GM12875 (cell line): ENCODE results near the gene TMEM222.
A peak's percentile ranks its signal among the peaks of the same experiment; 100 is the strongest.

Experiments used
- H3K4me3 ChIP-seq: one replicate; pipeline ENCODE4 v1.5.1; 2011; ENCODE audit warnings: low read depth, low read length, control low read depth
- CTCF ChIP-seq: IDR thresholded peaks from 2 replicates; pipeline ENCODE4 v1.5.1; 2011; ENCODE audit warnings: low read depth, mild to moderate bottlenecking, control low read depth, inconsistent platforms, low read length, moderate library complexity, borderline replicate concordance; ENCODE audit not compliant: insufficient read depth

Gene TMEM222

GRCh38 chr1:27346991-27347624, 25.1 kb downstream of the TMEM222 start:
- H3K4me3 ChIP-seq, result no peak overlapping the region
- TF ChIP-seq CTCF, result no peak

DNA sequence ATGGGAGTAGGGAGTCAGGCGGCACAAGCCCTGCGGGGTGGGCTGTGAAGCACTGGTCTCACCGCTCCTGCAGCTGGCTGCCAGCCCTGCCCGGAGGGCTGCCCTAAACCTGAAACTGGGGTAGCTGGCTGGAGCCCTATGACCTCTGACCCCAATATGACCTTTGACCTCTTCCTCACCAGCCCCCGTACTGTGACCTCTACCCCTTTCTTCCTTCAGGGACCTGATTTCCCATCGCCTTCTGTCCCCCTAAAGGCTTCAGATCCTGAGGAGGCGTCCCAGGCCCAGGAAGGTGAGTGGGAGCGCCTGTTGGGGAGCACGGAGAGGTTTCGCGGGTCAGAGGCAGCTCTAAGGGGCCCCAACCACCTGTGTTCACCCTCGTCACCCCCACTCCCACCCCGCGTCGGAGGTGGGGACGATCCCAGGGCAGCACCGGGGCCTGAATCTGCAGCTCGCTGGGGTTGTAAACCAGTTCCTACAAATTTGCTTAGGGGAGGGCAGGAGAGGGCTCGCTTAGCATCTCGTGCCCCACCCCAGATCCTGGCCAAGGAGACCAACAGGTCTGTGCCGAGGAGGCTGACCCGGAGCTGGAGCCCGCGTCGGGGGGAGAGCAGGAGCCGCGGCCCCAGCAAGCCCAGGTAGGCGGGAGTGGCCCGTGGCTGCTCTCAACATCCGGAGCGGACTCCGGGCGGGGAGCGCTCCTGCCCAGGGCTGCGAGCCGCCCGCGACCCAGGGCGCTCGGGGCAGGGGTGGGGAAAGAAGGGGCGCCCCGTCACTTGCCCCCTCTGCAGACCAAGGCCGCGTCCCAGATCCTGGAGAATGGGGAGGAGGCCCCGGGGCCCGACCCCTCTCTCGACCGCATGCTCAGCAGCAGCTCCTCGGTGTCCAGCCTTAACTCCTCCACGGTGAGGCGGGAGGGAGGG, 27.2 kb downstream of the TMEM222 start:
- no peak for TF ChIP-seq CTCF
- peak overlapping the region; percentile 3 for H3K4me3 ChIP-seq

- no peak for TF ChIP-seq CTCF
- H3K4me3 ChIP-seq, result no peak overlapping the region
Measured at GRCh38 chr1:27349784-27350662, 28.1 kb downstream of the TMEM222 start.

DNA sequence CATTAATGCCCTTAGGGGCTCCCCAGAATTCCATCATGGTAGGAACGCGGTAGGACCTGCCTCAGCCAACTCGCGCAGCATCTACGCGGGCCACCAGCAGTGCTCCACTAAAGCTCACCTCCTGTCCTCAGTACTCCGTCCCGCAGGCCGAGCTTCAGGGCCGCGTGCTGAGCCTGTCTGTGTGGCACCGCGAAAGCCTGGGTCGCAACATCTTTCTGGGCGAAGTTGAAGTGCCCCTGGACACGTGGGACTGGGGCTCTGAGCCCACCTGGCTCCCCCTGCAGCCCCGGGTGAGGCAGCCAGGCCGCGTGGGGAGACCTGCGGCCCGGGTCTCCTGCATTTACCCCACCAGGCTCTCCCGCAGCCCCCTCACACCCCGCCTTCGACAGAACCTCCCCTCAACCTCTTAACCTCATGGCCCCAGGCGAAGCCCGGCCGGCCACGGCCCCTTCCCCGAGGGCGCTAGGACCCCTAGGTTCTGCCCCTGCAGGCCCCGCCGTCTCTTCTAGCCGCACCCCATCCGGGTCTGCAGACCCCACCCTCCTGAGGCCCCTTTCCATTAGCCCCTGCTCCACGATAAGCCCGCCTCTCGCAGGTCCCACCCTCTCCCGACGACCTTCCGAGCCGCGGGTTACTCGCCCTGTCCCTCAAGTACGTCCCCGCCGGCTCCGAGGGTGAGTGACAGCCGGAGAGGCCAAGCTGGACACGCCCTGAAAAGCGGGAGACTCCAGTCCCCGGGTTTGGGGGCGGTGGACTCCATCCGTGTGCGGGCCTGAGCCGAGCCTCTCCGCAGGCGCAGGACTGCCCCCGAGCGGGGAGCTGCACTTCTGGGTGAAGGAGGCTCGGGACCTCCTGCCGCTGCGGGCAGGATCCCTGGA, 28.9 kb downstream of the TMEM222 start:
- H3K4me3 ChIP-seq, result no peak overlapping the region
- TF ChIP-seq CTCF, result no peak

- no peak overlapping the region for H3K4me3 ChIP-seq
- TF ChIP-seq CTCF, result no peak
Measured at GRCh38 chr1:27351541-27352107, 29.7 kb downstream of the TMEM222 start.

DNA sequence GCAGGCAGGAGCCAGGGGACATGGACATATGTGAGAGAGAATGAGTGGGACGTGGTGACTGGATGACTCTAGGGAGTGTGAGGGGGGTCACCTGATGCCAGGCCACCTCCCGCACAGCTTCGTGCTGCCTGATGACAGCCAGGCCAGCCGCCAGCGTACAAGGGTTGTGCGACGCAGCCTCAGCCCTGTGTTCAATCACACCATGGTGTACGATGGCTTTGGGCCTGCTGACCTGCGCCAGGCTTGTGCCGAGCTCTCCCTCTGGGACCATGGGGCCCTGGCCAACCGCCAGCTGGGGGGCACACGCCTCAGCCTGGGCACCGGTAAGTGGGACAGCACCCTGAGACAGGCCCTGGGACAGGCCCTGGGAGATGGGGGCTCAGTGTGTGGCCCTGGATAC, 31.2 kb downstream of the TMEM222 start:
- no peak for TF ChIP-seq CTCF
- H3K4me3 ChIP-seq, result no peak overlapping the region
